ENCODE results near the gene TRIM52. TPM values are rescaled to one million over a fixed set of nuclear protein-coding genes. Genes with fewer than 3 reads are reported as not detected.
"Not testable (repeated sequence)": the region's sequence is repeated elsewhere in the genome, so short reads cannot be mapped to it uniquely, and the experiment has no call there.

TRIM52 gene
- polyA plus RNA-seq, 1 experiment = 8.7 TPM

DNA sequence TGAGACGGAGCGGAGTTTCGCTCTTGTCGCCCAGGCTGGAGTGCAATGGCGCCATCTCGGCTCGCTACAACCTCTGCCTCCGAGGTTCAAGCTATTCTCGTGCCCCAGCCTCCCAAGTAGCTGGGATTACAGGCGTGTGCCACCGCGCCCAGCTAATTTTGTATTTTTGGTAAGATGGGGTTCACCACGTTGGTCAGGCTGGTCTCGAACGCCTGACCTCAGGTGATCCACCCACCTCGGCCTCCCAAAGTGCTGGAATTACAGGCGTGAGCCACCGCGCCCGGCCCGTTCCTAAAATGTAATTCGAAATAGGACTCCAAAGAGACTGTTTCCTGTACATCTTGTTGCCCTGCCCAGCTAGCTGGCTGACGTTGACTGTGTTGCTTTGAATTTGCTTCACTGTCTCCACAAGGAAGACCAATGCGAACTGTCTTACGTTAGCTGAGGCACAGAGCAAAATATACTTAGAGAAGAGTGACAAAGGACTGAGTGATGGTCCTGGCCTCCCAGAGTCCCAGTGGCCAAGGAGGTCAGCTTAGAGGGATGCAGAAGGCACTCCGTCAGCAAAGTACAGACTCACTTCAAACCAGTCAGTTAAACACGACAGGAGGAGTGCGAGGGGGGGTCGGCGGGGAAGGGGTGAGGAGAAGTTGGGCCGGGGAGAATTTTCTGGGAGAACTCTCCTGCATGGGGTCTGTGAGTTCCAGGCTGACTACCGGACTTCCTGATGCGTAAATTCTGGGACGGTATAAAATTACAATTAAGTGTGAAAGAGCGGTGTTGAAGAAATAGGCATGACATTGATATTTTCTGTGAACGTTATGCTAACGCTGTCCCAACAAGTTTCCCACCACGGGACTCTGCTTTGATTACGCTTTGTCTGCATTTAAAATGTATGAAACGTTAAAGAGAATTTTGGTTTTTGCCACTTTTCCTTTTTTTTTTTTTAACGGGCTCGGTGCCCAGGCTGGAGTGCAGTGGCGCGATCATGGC lies 44.6 kb downstream of the TRIM52 start:
- TF ChIP-seq, protein P1, sequence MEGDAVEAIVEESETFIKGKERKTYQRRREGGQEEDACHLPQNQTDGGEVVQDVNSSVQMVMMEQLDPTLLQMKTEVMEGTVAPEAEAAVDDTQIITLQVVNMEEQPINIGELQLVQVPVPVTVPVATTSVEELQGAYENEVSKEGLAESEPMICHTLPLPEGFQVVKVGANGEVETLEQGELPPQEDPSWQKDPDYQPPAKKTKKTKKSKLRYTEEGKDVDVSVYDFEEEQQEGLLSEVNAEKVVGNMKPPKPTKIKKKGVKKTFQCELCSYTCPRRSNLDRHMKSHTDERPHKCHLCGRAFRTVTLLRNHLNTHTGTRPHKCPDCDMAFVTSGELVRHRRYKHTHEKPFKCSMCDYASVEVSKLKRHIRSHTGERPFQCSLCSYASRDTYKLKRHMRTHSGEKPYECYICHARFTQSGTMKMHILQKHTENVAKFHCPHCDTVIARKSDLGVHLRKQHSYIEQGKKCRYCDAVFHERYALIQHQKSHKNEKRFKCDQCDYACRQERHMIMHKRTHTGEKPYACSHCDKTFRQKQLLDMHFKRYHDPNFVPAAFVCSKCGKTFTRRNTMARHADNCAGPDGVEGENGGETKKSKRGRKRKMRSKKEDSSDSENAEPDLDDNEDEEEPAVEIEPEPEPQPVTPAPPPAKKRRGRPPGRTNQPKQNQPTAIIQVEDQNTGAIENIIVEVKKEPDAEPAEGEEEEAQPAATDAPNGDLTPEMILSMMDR (IDR thresholded peaks at IDR 0.05; ENCODE audit: low read depth, low read length) = no peak
- Histone ChIP-seq H3K27me3 (ENCODE audit: control insufficient read depth, insufficient read depth, low read length) (peaks cover 3% of the 10 kb centered on the region), H3K4me3 (ENCODE audit: low read depth, low read length) (peak overlapping the region; percentile 38), H3K9me3 (ENCODE audit: control insufficient read depth, insufficient read depth, low read length) (no peaks in the 10 kb centered on the region; the same call in 1 of the 2 replicates), H3K27ac (ENCODE audit: low read depth, low read length) (no peak overlapping the region)
- ChIA-PET CTCF (no interaction called here), POLR2A (interaction anchor here (1.8 kb wide), 1 partner anchor 9 kb away, joined by 4 read pairs; no protein-coding TSS in a partner anchor)
- DNase-seq (ENCODE audit: low read depth, low spot score) = no peak

DNA sequence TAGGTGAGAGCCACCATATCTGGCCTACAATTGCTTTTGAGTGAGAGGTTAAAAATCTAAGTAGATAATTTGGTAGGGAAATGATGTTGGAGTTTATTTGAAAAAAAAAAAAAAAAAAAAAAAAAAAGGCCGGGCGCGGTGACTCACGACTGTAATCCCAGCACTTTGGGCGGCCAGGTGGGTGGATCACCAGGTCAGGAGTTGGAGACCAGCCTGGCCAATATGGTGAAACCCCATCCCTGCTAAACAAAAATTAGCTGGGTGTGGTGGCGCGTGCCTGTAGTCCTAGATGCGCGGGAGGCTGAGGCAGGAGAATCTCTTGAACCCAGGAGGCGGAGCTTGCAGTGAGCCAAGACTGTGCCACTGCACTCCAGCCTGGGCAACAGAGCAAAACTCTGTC lies 46.7 kb downstream of the TRIM52 start:
- H3K27ac ChIP-seq (ENCODE audit: low read depth, low read length); CTCF ChIA-PET: not testable (repeated sequence)
- POLR2A ChIA-PET = interaction anchor here (0.8 kb wide), 1 partner anchor 22 kb away, joined by 4 read pairs; no protein-coding TSS in a partner anchor

DNA sequence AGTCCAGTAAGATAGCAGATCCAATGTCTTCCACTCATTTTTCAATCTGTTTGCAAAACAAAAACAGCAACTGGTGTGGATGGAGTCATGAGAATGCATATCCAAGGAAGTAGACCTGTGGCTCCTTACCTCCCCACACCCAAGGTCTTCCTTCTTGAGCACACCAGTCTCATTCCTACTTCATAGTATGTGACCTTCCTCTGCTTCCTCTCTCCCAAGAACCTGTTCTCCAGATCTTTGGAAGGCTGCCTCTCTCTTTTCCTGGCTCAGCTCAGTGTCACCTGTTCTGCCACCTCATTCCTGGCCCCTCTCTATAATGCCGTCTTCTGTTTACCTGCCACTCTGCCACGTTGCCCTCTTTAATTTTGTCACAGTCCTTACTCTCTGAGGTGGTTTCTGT lies 48.0 kb downstream of the TRIM52 start:
- no peaks in the 10 kb centered on the region for H3K9me3 ChIP-seq (ENCODE audit: control insufficient read depth, insufficient read depth, low read length)
- H3K4me3 ChIP-seq (ENCODE audit: low read depth, low read length) = no peak overlapping the region
- CTCF ChIA-PET = no interaction called here
- peaks cover 3% of the 10 kb centered on the region for H3K27me3 ChIP-seq (ENCODE audit: control insufficient read depth, insufficient read depth, low read length)
- no peak for DNase-seq (ENCODE audit: low read depth, low spot score)
- TF ChIP-seq, protein P1 (IDR thresholded peaks at IDR 0.05; ENCODE audit: low read depth, low read length) = no peak
- no peak overlapping the region for H3K27ac ChIP-seq (ENCODE audit: low read depth, low read length)
- POLR2A ChIA-PET = no interaction called here

More for the DNA sequence above, 46.7 kb downstream of the TRIM52 start:
- not testable (repeated sequence) for H3K9me3 ChIP-seq (ENCODE audit: control insufficient read depth, insufficient read depth, low read length); H3K4me3 ChIP-seq (ENCODE audit: low read depth, low read length); H3K27me3 ChIP-seq (ENCODE audit: control insufficient read depth, insufficient read depth, low read length); DNase-seq (ENCODE audit: low read depth, low spot score)

DNA sequence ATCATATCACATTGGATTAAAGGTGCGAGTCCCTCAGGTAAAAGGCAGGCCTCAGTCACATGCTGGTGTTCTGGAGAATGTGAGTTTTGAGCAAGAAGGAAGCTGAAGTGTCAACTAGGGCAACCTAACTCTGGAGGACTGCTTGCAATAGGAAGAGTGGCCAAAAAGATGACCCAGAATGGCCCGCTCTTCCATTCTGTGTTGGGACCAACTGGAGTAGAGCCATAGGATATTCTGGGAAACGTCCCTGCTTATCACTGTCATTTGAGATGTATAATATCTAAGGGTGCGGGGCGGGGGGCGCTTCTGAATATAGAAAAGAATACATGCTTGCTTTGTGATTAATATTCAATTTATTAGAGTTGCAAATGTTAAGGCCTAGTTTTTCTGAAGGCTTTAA lies 48.9 kb downstream of the TRIM52 start:
- Histone ChIP-seq H3K9me3 (ENCODE audit: control insufficient read depth, insufficient read depth, low read length) (no peaks in the 10 kb centered on the region), H3K4me3 (ENCODE audit: low read depth, low read length) (no peak overlapping the region), H3K27ac (ENCODE audit: low read depth, low read length) (no peak overlapping the region), H3K27me3 (ENCODE audit: control insufficient read depth, insufficient read depth, low read length) (peaks cover 3% of the 10 kb centered on the region)
- TF ChIP-seq, protein P1 (IDR thresholded peaks at IDR 0.05; ENCODE audit: low read depth, low read length) = no peak
- CTCF ChIA-PET = no interaction called here
- no peak for DNase-seq (ENCODE audit: low read depth, low spot score)
- POLR2A ChIA-PET = interaction anchor here (0.5 kb wide), 1 partner anchor 11 kb away, joined by 3 read pairs; no protein-coding TSS in a partner anchor

DNA sequence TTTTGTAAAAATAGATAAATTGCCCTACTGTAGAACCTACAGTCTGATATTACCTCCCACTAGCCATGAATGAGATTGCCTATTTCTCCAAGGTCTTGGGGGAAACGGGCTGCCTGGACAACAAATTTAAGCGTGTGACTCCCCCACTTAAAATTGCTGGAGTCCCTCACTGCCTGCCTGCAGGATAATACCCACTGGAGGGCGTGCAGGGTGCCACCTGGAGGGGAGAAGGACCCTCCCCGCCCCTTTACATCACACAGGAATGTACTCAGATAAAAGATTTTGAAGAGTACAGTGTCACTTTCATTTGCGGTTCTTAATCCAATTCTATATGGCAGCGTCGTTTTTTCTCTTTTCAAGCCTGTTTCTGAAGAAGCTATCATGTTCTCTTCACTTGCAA lies 49.7 kb downstream of the TRIM52 start:
- CTCF ChIA-PET = interaction anchor here (1.2 kb wide), 1 partner anchor 26 kb away, joined by 3 read pairs; no protein-coding TSS in a partner anchor

DNA sequence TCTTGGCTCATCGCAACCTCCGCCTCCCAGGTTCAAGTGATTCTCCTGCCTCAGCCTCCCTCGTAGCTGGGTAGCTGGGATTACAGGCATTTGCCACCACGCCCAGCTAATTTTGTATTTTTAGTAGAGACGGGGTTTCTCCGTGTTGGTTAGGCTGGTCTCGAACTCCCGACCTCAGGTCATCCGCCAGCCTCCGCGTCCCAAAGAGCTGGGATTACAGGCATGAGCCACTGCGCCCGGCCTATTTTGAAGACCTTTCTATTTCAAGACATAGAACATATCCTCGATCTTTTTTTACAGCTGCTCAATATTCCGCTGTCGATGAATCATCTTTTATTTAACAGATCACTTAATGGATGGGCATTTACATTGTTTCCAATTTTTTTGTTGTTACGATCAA lies 50.2 kb downstream of the TRIM52 start:
- H3K9me3 ChIP-seq (ENCODE audit: control insufficient read depth, insufficient read depth, low read length); H3K4me3 ChIP-seq (ENCODE audit: low read depth, low read length); POLR2A ChIA-PET; DNase-seq (ENCODE audit: low read depth, low spot score); H3K27ac ChIP-seq (ENCODE audit: low read depth, low read length); H3K27me3 ChIP-seq (ENCODE audit: control insufficient read depth, insufficient read depth, low read length): not testable (repeated sequence)
- CTCF ChIA-PET = interaction anchor here (1.2 kb wide), 1 partner anchor 26 kb away, joined by 3 read pairs; no protein-coding TSS in a partner anchor

More for the DNA sequence above, 49.7 kb downstream of the TRIM52 start:
- H3K27me3 ChIP-seq (ENCODE audit: control insufficient read depth, insufficient read depth, low read length) = peaks cover 3% of the 10 kb centered on the region
- POLR2A ChIA-PET = interaction anchor here (0.5 kb wide), 1 partner anchor 12 kb away, joined by 3 read pairs; no protein-coding TSS in a partner anchor
- DNase-seq (ENCODE audit: low read depth, low spot score) = no peak
- TF ChIP-seq, protein P1 (IDR thresholded peaks at IDR 0.05; ENCODE audit: low read depth, low read length) = no peak
- H3K9me3 ChIP-seq (ENCODE audit: control insufficient read depth, insufficient read depth, low read length) = no peaks in the 10 kb centered on the region
- no peak overlapping the region for H3K27ac ChIP-seq (ENCODE audit: low read depth, low read length)
- H3K4me3 ChIP-seq (ENCODE audit: low read depth, low read length) = no peak overlapping the region

DNA sequence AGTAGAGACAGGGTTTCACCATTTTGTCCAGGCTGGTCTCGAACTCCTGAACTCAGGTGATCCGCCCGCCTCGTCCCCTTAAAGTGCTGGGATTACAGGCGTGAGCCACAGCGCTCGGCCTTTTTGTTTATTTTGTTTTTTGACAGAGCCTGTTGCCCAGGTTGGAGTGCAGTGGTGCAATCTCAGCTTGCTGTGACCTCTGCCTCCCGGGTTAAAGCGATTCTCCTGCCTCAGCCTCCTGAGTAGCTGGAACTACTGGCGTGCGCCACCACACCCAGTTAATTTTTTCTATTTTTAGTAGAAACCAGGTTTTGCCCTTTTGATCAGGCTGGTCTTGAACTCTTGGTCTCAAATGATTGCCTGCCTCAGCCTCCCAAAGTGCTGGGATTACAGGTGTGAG lies 50.8 kb downstream of the TRIM52 start:
- H3K9me3 ChIP-seq (ENCODE audit: control insufficient read depth, insufficient read depth, low read length); POLR2A ChIA-PET; DNase-seq (ENCODE audit: low read depth, low spot score); H3K27me3 ChIP-seq (ENCODE audit: control insufficient read depth, insufficient read depth, low read length); H3K27ac ChIP-seq (ENCODE audit: low read depth, low read length); H3K4me3 ChIP-seq (ENCODE audit: low read depth, low read length): not testable (repeated sequence)
- CTCF ChIA-PET = interaction anchor here (1.2 kb wide), 1 partner anchor 25 kb away, joined by 3 read pairs; no protein-coding TSS in a partner anchor

DNA sequence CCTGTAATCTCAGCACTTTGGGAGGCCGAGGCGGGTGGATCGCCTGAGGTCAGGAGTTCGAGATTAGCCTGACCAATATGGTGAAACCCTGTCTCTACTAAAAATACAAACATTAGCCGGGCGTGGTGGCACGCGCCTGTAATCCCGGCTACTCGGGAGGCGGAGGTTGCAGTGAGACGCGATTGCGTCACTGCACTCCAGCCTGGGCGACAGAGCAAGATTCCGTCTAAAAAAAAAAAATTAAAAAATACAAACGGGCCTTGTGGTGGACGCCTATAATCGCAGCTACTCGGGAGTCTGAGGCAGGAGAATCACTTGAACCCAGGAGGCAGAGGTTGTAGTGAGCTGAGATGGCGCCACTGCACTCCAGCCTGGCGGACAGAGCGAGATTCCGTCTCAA lies 51.9 kb downstream of the TRIM52 start:
- DNase-seq (ENCODE audit: low read depth, low spot score) = not testable (repeated sequence)
- POLR2A ChIA-PET = interaction anchor here (0.7 to 3.4 kb wide), 3 partner anchors 14 to 381 kb away, joined by 3 to 72 read pairs (median 25); partner anchors contain the start of gene TRIM41

More for the DNA sequence above, 51.9 kb downstream of the TRIM52 start:
- H3K9me3 ChIP-seq (ENCODE audit: control insufficient read depth, insufficient read depth, low read length); H3K27ac ChIP-seq (ENCODE audit: low read depth, low read length); H3K4me3 ChIP-seq (ENCODE audit: low read depth, low read length); H3K27me3 ChIP-seq (ENCODE audit: control insufficient read depth, insufficient read depth, low read length): not testable (repeated sequence)
- CTCF ChIA-PET = interaction anchor here (1.2 kb wide), 1 partner anchor 17 kb away, joined by 3 read pairs; no protein-coding TSS in a partner anchor
